GM18517 (cell line): ENCODE measurements around the gene CAV2.

Experiments
- ATAC-seq: cut with Tn5 transposase; IDR thresholded peaks from one replicate; pipeline ENCODE4 v1.9.1; 2021; ENCODE audit warnings: mild to moderate bottlenecking, moderate library complexity; ENCODE audit not compliant: unreplicated experiment

Gene CAV2

GRCh38 chr7:116522247-116522646 is 22.7 kb downstream of the CAV2 start:
- ATAC-seq = no peak

GRCh38 chr7:116524221-116524608 is 24.7 kb downstream of the CAV2 start:
- ATAC-seq = no peak

GRCh38 chr7:116524609-116525297 is 25.2 kb downstream of the CAV2 start, which contains the start of gene CAV1:
CAV1 (plus strand) TSS chr7:116525036; CDS start chr7:116525063, 27 bp downstream.
- no peak for ATAC-seq

- no peak for ATAC-seq
Observed at GRCh38 chr7:116525298-116525912, 25.9 kb downstream of the CAV2 start.

- peak; percentile 84 for ATAC-seq
Observed at GRCh38 chr7:116525913-116526861, 26.6 kb downstream of the CAV2 start.

GRCh38 chr7:116526897-116527296 is 27.4 kb downstream of the CAV2 start:
- no peak for ATAC-seq

GRCh38 chr7:116527521-116527920 is 28.0 kb downstream of the CAV2 start:
- no peak for ATAC-seq

- no peak for ATAC-seq
Observed at GRCh38 chr7:116528008-116528789, 28.7 kb downstream of the CAV2 start.

- no peak for ATAC-seq
Observed at GRCh38 chr7:116529250-116529649, 29.7 kb downstream of the CAV2 start.

- no peak for ATAC-seq
Observed at GRCh38 chr7:116530107-116530820, 30.7 kb downstream of the CAV2 start.

- no peak for ATAC-seq
Observed at GRCh38 chr7:116532102-116532688, 32.7 kb downstream of the CAV2 start.

GRCh38 chr7:116534790-116535189 is 35.3 kb downstream of the CAV2 start:
- no peak for ATAC-seq

GRCh38 chr7:116535416-116535815 is 35.9 kb downstream of the CAV2 start:
- no peak for ATAC-seq

GRCh38 chr7:116538138-116538537 is 38.6 kb downstream of the CAV2 start:
- ATAC-seq = no peak

GRCh38 chr7:116539879-116540278 is 40.3 kb downstream of the CAV2 start:
- no peak for ATAC-seq

GRCh38 chr7:116540743-116541142 is 41.2 kb downstream of the CAV2 start:
- ATAC-seq = no peak

GRCh38 chr7:116541951-116542350 is 42.4 kb downstream of the CAV2 start:
- no peak for ATAC-seq

- ATAC-seq = no peak
Observed at GRCh38 chr7:116542618-116543017, 43.1 kb downstream of the CAV2 start.

- no peak for ATAC-seq
Observed at GRCh38 chr7:116543664-116544063, 44.1 kb downstream of the CAV2 start.

- ATAC-seq = no peak
Observed at GRCh38 chr7:116544487-116544886, 44.9 kb downstream of the CAV2 start.
